NCI-H226 (cell line): ENCODE results near the gene KIAA1210.

ENCODE experiments used
- DNase-seq: peaks from one replicate; pipeline ENCODE4 v3.0.0-alpha.2; 2015

KIAA1210 gene

GRCh38 chrX:119127650-119128049 is at the start of gene KIAA1210:
Gene KIAA1210, minus strand, starts transcription at chrX:119127812. Its CDS starts 4,170 bp downstream, at chrX:119123642.
- no peak for DNase-seq

- DNase-seq, result no peak
These were observed 49.7 kb upstream of the KIAA1210 start for GRCh38 chrX:119177278-119177677.

- no peak for DNase-seq
These were observed 47.3 kb upstream of the KIAA1210 start for GRCh38 chrX:119174900-119175299.

- no peak for DNase-seq
These were observed 40.5 kb upstream of the KIAA1210 start for GRCh38 chrX:119168104-119168503.

- DNase-seq, result no peak
These were observed 30.6 kb upstream of the KIAA1210 start for GRCh38 chrX:119158226-119158625.

- DNase-seq, result peak; percentile 12
These were observed 28.6 kb upstream of the KIAA1210 start for GRCh38 chrX:119156241-119156640.

- DNase-seq, result peak; percentile 85
These were observed 27.9 kb upstream of the KIAA1210 start for GRCh38 chrX:119155416-119156035.

GRCh38 chrX:119151051-119151380 is 23.4 kb upstream of the KIAA1210 start:
- no peak for DNase-seq

GRCh38 chrX:119150163-119151050 is 22.8 kb upstream of the KIAA1210 start:
- DNase-seq, result no peak

GRCh38 chrX:119147486-119147885 is 19.9 kb upstream of the KIAA1210 start:
- DNase-seq, result no peak

GRCh38 chrX:119145241-119145653 is 17.6 kb upstream of the KIAA1210 start:
- DNase-seq, result no peak

- DNase-seq, result no peak
These were observed 6.9 kb upstream of the KIAA1210 start for GRCh38 chrX:119134466-119134865.

GRCh38 chrX:119132961-119133360 is 5.3 kb upstream of the KIAA1210 start:
- no peak for DNase-seq

GRCh38 chrX:119132316-119132715 is 4.7 kb upstream of the KIAA1210 start:
- no peak for DNase-seq

- DNase-seq, result no peak
These were observed 3.3 kb upstream of the KIAA1210 start for GRCh38 chrX:119130911-119131310.

- no peak for DNase-seq
These were observed 6.3 kb downstream of the KIAA1210 start for GRCh38 chrX:119121341-119121740.

GRCh38 chrX:119118780-119119395 is 8.7 kb downstream of the KIAA1210 start:
- peak; percentile 2 for DNase-seq

- DNase-seq, result no peak
These were observed 20.4 kb downstream of the KIAA1210 start for GRCh38 chrX:119107206-119107605.

GRCh38 chrX:119105826-119106225 is 21.8 kb downstream of the KIAA1210 start:
- DNase-seq, result no peak

- no peak for DNase-seq
These were observed 26.4 kb downstream of the KIAA1210 start for GRCh38 chrX:119101168-119101567.

- DNase-seq, result no peak
These were observed 31.7 kb downstream of the KIAA1210 start for GRCh38 chrX:119095936-119096335.

GRCh38 chrX:119094819-119095218 is 32.8 kb downstream of the KIAA1210 start:
- no peak for DNase-seq

- no peak for DNase-seq
These were observed 33.4 kb downstream of the KIAA1210 start for GRCh38 chrX:119093991-119094735.
